Activated CD4-positive, alpha-beta T cell treated with anti-CD3 and anti-CD28 coated beads, Interleukin-2, amount 50 U/mL, for 16 hours (primary cell): ENCODE measurements around the gene PAGR1.
"Not testable (repeated sequence)": the region's sequence is repeated elsewhere in the genome, so short reads cannot be mapped to it uniquely, and the experiment has no call there.

Experiments
- DNase-seq: peaks from one replicate; pipeline ENCODE4 v3.0.0-alpha.2; 2020

The PAGR1 gene

DNA sequence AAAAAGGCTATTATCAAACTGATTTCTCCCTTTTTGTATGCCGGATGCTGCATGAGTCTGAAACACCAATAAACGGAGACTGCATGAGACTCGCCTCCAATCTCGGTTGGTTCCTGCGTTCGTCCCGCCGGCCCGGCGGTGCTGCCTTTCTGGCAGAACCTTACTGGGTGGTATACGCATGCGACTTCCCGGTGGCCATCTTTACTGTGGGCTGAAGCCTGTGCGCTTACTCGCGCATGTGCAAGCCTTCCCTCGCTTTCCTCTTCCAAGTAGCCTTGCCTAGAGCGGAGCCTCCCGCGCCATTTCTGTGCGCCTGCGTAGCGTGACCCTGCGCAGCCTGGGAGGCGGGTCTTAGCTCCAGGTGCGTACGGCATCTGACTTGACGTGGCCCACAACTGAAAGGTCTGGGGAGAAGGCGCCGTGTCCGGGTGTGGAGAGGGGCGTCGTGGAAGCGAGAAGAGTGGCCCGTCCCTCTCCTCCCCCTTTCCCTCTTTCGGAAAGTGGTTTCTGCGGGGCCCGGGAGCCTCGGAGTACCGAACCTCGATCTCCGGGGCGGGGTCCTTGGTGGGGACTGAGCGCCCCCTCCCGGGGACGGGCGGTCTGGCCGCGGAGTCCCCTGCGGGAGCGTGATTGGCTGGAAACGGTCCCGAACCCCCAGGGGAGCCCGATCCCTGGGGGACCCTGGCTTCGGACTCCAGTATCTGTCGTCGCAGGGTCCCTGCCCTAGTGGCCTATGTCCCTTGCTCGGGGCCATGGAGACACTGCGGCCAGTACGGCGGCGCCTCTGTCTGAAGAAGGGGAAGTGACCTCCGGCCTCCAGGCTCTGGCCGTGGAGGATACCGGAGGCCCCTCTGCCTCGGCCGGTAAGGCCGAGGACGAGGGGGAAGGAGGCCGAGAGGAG lies at the start of gene PAGR1:
Gene PAGR1, plus strand, starts transcription at position 360 of the 901 bp plus-strand sequence. Its CDS starts 374 bp downstream, at position 734.
- DNase-seq = peak; percentile 100

GRCh38 chr16:29766571-29766970 lies 49.4 kb upstream of the PAGR1 start:
- no peak for DNase-seq

GRCh38 chr16:29767062-29767461 lies 48.9 kb upstream of the PAGR1 start:
- no peak for DNase-seq

DNA sequence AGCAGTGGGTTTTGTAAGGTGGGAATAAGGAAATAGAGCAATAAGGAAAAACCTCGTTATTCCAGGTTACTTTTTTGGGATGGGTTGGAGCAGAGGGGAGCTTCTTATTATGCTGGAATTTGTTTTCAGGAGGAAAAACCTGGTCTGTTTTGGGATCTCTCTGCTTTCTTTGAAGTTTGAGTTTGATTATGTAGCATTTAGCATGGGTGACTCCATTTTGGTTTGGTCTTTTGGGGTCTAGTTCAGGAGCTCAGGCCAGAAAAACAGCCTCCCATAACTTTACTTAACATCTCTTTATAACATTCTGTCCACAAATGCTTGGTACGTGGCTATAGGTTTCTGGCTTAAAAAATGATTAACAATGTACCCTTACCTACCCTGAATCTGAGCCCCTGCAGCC lies 46.4 kb upstream of the PAGR1 start:
- no peak for DNase-seq

DNA sequence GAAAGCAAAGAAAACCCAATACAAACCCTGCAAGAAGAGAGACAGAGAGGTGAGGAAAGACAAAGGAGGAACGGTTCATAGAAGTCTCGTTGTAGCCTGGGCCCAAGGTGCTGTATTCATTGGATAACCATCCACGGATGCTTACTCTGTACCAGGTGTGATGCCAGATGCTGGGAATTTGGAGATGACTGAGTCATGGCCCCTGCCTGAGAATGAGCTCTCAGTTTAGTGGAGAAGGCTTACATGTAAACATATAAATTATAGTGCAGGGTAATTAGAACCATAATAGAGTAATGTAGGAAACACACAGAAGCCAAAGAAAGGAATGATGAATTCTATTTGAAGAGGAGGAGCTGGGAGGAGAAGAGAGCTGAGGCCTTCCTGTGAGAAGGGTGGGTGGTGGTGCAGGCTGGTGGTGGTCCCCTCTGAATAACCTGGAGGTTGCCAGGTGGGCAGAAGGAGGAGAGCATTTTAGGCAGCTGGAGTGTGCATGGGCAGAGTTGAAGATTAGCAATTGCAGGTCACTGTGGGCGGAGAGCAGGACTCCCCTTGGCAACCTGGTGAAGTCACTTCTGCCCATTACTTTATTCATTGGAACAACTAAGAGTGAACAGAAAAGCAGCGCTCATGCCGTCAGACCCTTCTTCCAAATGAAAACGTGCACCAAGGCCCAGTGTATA lies 45.6 kb upstream of the PAGR1 start:
- DNase-seq = no peak

DNA sequence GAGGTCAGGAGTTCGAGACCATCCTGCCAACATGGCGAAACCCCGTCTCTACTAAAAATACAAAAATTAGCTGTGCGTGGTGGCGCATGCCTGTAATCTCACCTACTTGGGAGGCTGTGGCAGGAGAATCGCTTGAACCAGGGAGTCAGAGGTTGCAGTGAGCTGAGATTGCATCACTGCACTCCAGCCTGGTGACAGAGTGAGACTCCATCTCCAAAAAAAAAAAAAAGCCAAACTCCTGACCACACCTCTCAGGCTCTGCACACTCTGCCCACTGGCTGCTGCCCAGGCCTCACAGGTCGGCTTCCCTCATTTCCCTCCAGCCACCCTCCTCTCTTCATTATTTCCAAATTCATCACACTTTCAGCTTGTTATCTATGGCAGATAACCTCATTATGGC lies 43.6 kb upstream of the PAGR1 start:
- not testable (repeated sequence) for DNase-seq

GRCh38 chr16:29774730-29775129 lies 41.2 kb upstream of the PAGR1 start:
- DNase-seq = no peak

DNA sequence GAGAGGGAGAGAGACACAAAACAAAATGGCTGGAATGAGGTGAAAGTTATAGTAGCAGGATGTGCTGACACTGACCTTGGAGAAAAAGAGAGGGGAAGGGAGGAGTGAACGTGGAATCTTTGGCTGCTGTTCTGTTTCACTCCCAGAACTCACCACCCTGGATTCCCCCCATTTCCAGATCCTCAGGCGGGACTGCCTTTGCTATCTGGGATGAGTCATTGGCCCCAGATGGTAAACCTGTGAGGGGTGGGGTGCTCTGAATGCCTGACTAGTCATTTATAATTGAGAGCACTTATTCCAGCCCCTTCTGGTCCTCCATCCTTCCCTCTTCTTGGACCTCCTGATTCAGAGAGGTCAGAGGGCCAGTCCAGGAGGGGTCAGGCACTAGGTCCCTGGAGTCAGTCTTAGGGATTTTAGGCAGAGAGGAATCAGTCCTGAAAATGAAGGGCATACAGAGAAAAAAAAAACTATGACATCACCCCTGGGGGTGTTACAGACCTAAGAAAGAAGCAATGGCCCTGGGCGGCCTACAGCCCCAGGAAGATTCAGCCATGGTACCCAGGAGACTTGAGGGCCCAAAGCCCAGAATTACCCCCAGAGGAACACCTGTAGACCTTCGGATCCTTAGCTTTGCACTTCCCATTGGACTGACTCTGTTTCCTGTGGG lies 40.1 kb upstream of the PAGR1 start:
- DNase-seq = no peak

GRCh38 chr16:29777576-29778350 lies 38.2 kb upstream of the PAGR1 start, which contains the start of gene ZG16:
TSS of gene ZG16 (plus strand) at chr16:29778256. CDS start at chr16:29779267, 1,011 bp downstream.
- no peak for DNase-seq

DNA sequence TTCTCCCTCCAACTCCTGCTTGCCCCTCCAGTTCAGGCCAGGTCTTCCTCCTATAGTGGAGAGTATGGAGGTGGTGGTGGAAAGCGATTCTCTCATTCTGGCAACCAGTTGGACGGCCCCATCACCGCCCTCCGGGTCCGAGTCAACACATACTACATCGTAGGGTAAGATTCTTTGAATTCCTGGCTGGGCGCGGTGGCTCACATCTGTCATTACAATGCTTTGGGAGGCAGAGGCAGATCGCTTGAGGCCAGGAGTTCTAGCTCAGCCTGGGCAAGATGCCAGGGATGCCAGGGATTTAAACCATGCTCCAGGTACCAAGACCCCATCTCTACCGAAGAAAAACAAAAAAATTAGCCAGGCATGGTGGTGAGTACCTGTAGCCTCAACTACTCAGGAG lies 36.5 kb upstream of the PAGR1 start:
- no peak for DNase-seq

GRCh38 chr16:29783094-29783953 lies 32.6 kb upstream of the PAGR1 start:
- not testable (repeated sequence) for DNase-seq

- DNase-seq = peak; percentile 51
These were observed 31.8 kb upstream of the PAGR1 start for GRCh38 chr16:29784157-29784556.

- DNase-seq = peak; percentile 76
These were observed 31.0 kb upstream of the PAGR1 start for GRCh38 chr16:29784901-29785500.

- not testable (repeated sequence) for DNase-seq
These were observed 28.8 kb upstream of the PAGR1 start for GRCh38 chr16:29787155-29787554.

GRCh38 chr16:29789775-29790182 lies 26.2 kb upstream of the PAGR1 start:
- DNase-seq = no peak

GRCh38 chr16:29790183-29790948 lies 25.6 kb upstream of the PAGR1 start, which contains the start of gene KIF22:
TSS of gene KIF22 (plus strand) at chr16:29790751. CDS start at chr16:29790760, 9 bp downstream.
- peak; percentile 100 for DNase-seq

DNA sequence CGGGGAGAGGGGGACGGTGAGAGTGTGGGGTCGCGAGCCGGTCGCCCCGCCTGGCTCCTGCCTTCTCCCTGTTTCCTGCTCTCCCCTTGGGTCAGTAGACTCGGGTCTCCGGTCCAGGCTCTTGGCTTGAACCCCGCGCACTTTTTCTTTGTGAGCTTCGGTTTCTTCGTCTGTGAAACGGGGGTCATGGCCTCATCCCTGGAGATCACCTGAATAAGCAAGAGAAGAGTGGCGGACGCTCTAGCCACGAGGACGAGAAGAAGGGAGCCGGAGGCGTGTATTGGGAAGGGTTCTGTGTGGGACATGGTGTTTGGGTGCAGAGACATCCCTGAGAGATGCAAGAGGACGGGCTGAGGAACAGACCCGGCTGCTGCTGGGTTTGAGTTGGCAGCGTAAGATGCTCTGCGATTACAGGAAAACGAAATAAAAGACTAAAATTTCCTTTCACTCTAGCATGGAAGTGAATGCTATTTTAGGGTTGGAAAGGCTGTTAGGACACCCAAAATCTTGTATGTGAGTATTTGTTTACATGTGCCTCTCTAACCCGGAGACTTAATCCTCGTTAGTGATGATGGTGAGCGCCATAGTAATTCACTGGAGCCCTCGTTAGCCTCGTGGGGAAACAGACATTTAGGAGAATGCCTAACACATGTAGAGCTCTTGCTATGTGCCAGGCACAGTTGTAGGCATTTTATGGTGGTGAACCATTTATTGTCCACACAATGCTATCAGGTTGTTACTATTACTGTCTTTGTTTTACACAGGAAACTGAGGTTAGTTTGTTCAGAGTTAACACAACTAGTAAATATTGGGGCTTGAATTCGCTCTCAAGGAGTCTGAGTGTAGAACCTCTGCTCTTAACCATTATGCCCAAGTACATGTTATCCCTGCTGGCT lies 24.8 kb upstream of the PAGR1 start:
- no peak for DNase-seq

DNA sequence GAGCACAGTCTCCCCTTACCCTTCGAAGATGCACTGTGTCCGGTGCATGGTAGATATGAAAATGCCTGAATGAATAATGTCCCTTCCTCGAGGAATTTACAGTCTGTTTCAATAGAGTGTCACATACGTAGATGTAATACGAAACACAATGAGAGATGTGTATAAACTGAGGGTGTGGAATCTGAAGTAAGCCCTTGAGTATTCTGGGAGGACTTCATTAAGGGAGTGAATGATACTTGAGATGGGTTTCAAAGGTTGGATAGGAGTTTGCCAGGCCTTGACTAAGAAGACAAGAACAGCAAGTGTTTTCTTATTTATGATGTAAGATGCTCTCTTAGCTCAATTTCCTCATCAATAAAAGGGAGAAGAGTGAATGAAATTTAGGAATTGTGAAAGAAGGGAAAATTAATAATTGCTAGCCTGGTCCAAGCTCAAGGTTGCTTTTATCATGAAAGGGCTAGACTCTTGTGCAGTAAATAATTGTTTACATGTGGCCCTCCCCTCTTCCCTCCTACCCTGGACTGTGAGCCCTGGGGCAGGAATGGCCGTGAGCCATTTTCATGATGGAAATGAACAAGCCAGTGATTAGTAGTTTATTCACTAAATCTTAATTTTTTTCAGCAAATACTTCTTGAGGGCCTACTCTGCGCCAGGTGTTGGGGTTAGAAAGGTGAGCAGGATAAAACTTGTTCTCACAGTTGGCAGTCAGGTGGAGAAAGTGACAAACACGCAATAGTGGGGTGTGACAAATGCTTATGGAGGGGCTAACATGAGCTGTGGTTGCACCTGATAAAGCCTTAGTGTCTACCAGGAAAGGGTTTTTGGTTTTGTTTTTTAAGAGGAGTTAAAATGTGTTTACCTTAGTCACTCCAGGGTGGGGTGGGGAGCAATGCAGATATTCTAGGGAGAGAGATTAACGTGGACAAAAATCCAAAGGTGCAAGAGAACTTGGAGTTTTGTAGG lies 23.8 kb upstream of the PAGR1 start:
- DNase-seq = no peak
